Measurements from ENCODE around the gene WNT6.

- TF ChIP-seq POLR2A (IDR thresholded peaks at IDR 0.05) (no peak), CTCF (IDR thresholded peaks at IDR 0.05) (no peak)
Observed at GRCh38 chr2:218856896-218857243, 2.7 kb upstream of the WNT6 start.

All from prostate gland (tissue), 2 donors.